Brain microvascular endothelial cell (primary cell): ENCODE results near the gene FUT7.

ENCODE experiments used
- DNase-seq: peaks from one replicate; pipeline ENCODE4 v3.0.0-alpha.2; 2020
- H3K27ac ChIP-seq: fragments of 250-450 bp; sonication (Bioruptor Pico); 2 replicates; pipeline ENCODE4 v1.5.1; 2020; ENCODE audit warnings: mild to moderate bottlenecking, moderate library complexity
- H3K27me3 ChIP-seq: fragments of 250-450 bp; sonication (Bioruptor Pico); replicated peaks from 2 replicates; pipeline ENCODE4 v1.5.1; 2020; ENCODE audit warnings: mild to moderate bottlenecking
- H3K36me3 ChIP-seq: fragments of 250-450 bp; sonication (Bioruptor Pico); replicated peaks from 2 replicates; pipeline ENCODE4 v1.5.1; 2020; ENCODE audit warnings: mild to moderate bottlenecking
- H3K4me3 ChIP-seq: 2 replicates; pipeline ENCODE4 v1.5.1; 2011; ENCODE audit warnings: low read depth, mild to moderate bottlenecking, control low read depth, low read length, moderate library complexity
- CTCF ChIP-seq: IDR thresholded peaks from 2 replicates; pipeline ENCODE4 v1.5.1; 2011; ENCODE audit warnings: low read depth, mild to moderate bottlenecking, moderate library complexity, low read length, control low read depth, inconsistent platforms; ENCODE audit errors: missing control alignments
- in situ Hi-C: cut with HindIII; loops from 2 replicates; pipeline ENCODE4 v1.10.0; 2017; ENCODE audit warnings: low sequenced_read_pairs, low pct_ligation_motif_present

The FUT7 gene

GRCh38 chr9:137046088-137046787 is 14.3 kb upstream of the FUT7 start, which contains the start of gene NPDC1:
Gene NPDC1, minus strand, starts transcription at chr9:137046177. Its CDS starts 188 bp downstream, at chr9:137045989.
- H3K27me3 ChIP-seq = peaks cover 11% of the 10 kb centered on the region
- in situ Hi-C loops = loop anchor here (25.0 kb wide), 2 partner anchors 109 to 234 kb away; partner anchors contain the start of genes C8G, FBXW5 and RABL6

GRCh38 chr9:137045294-137046087 is 13.6 kb upstream of the FUT7 start:
- no peak overlapping the region for H3K27ac ChIP-seq
- peaks cover 11% of the 10 kb centered on the region for H3K27me3 ChIP-seq
- no peak for TF ChIP-seq CTCF
- in situ Hi-C loops = loop anchor here (25.0 kb wide), 2 partner anchors 108 to 233 kb away; partner anchors contain the start of genes C8G, FBXW5 and RABL6
- peak overlapping the region; percentile 54 for H3K4me3 ChIP-seq
- DNase-seq = peak; percentile 32
- H3K36me3 ChIP-seq = no peaks in the 10 kb centered on the region

More at GRCh38 chr9:137046088-137046787, 14.3 kb upstream of the FUT7 start, which contains the start of gene NPDC1:
- TF ChIP-seq CTCF = peak; percentile 92
- peak within 1 kb of the TSS; percentile 54 for H3K4me3 ChIP-seq
- no peaks in the 10 kb centered on the region for H3K36me3 ChIP-seq
- DNase-seq = peak; percentile 60
- H3K27ac ChIP-seq = no peak within 1 kb of the TSS

- no peak for DNase-seq
- peak overlapping the region; percentile 49 for H3K4me3 ChIP-seq
- no peak for TF ChIP-seq CTCF
- peaks cover 10% of the 10 kb centered on the region for H3K27me3 ChIP-seq
- no peak overlapping the region for H3K27ac ChIP-seq
- H3K36me3 ChIP-seq = peaks cover 3% of the 10 kb centered on the region
- in situ Hi-C loops = loop anchor here (25.0 kb wide), 2 partner anchors 107 to 232 kb away; partner anchors contain the start of genes C8G, FBXW5 and RABL6
Measured at GRCh38 chr9:137044502-137045177, 12.8 kb upstream of the FUT7 start.

- TF ChIP-seq CTCF = no peak
- Histone ChIP-seq H3K4me3 (no peak overlapping the region), H3K27me3 (peaks cover 4% of the 10 kb centered on the region), H3K36me3 (peaks cover 9% of the 10 kb centered on the region), H3K27ac (no peak overlapping the region)
- in situ Hi-C loops = loop anchor here (25.0 kb wide), 2 partner anchors 107 to 232 kb away; partner anchors contain the start of genes C8G, FBXW5 and RABL6
- DNase-seq = no peak
Measured at GRCh38 chr9:137044037-137044436, 12.1 kb upstream of the FUT7 start.

GRCh38 chr9:137042751-137043727 is 11.2 kb upstream of the FUT7 start:
- no peak for TF ChIP-seq CTCF
- no peak overlapping the region for H3K4me3 ChIP-seq
- in situ Hi-C loops = loop anchor here (25.0 kb wide), 2 partner anchors 106 to 231 kb away; partner anchors contain the start of genes C8G, FBXW5 and RABL6
- H3K27me3 ChIP-seq = no peaks in the 10 kb centered on the region
- DNase-seq = no peak
- H3K27ac ChIP-seq = no peak overlapping the region
- peaks cover 15% of the 10 kb centered on the region for H3K36me3 ChIP-seq
